PC-3 (cell line): Measurements from ENCODE around the gene PMEPA1.

ENCODE experiments used
- EZH2 ChIP-seq: fragments of 300-600 bp; sonication (generic); IDR thresholded peaks from one replicate; pipeline ENCODE4 v1.6.1; 2017; ENCODE audit warnings: antibody characterized with exemption, mild to moderate bottlenecking, low read length; ENCODE audit not compliant: unreplicated experiment
- TF ChIP-seq, protein P1 (sequence below): fragments of 300-600 bp; sonication (generic); conservative IDR thresholded peaks from 2 replicates; pipeline ENCODE4 v1.5.1; 2017; ENCODE audit warnings: antibody characterized with exemption, low read depth, mild to moderate bottlenecking, low read length

DNA sequence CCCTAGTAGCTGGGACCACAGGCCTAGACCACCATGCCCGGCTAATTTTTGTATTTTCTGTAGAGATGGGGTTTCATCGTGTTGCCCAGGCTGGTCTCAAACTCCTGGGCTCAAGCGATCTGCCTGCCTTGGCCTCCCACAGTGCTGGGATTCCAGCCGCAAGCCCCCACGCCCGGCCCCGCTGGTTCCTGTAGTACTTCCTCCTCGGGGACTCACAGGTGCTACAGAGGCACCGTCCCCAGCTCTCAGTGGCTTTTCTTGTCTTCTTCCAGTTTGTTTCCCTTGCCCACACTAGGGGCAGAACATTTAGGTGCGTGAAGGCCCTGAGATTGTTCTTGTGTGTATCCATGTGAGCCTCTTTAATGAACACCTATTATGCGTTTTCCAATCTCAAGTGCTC is 88.8 kb downstream of the PMEPA1 start:
- TF ChIP-seq, protein P1, sequence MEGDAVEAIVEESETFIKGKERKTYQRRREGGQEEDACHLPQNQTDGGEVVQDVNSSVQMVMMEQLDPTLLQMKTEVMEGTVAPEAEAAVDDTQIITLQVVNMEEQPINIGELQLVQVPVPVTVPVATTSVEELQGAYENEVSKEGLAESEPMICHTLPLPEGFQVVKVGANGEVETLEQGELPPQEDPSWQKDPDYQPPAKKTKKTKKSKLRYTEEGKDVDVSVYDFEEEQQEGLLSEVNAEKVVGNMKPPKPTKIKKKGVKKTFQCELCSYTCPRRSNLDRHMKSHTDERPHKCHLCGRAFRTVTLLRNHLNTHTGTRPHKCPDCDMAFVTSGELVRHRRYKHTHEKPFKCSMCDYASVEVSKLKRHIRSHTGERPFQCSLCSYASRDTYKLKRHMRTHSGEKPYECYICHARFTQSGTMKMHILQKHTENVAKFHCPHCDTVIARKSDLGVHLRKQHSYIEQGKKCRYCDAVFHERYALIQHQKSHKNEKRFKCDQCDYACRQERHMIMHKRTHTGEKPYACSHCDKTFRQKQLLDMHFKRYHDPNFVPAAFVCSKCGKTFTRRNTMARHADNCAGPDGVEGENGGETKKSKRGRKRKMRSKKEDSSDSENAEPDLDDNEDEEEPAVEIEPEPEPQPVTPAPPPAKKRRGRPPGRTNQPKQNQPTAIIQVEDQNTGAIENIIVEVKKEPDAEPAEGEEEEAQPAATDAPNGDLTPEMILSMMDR = no peak
- TF ChIP-seq EZH2 = no peak
